GM21381 (cell line): ENCODE data around the gene MACROD1.

Source experiments
- ATAC-seq: cut with Tn5 transposase; IDR thresholded peaks from one replicate; pipeline ENCODE4 v1.9.1; 2021; ENCODE audit warnings: mild to moderate bottlenecking, moderate library complexity; ENCODE audit not compliant: unreplicated experiment

Gene MACROD1

GRCh38 chr11:64114231-64114630, 51.7 kb downstream of the MACROD1 start:
- ATAC-seq = no peak

- ATAC-seq = no peak
Observed at GRCh38 chr11:64113462-64113780, 52.5 kb downstream of the MACROD1 start.

GRCh38 chr11:64112771-64113461, 53.0 kb downstream of the MACROD1 start:
- no peak for ATAC-seq

GRCh38 chr11:64110465-64111375, 55.2 kb downstream of the MACROD1 start:
- no peak for ATAC-seq

- ATAC-seq = no peak
Observed at GRCh38 chr11:64109332-64109731, 56.6 kb downstream of the MACROD1 start.

GRCh38 chr11:64107303-64107702, 58.6 kb downstream of the MACROD1 start:
- ATAC-seq = no peak

GRCh38 chr11:64104632-64105031, 61.3 kb downstream of the MACROD1 start:
- ATAC-seq = no peak

- ATAC-seq = no peak
Observed at GRCh38 chr11:64103277-64103985, 62.5 kb downstream of the MACROD1 start.

- no peak for ATAC-seq
Observed at GRCh38 chr11:64102005-64102738, 63.7 kb downstream of the MACROD1 start.

- ATAC-seq = no peak
Observed at GRCh38 chr11:64101461-64101860, 64.5 kb downstream of the MACROD1 start.

GRCh38 chr11:64100782-64101353, 65.0 kb downstream of the MACROD1 start:
- no peak for ATAC-seq

GRCh38 chr11:64100360-64100759, 65.6 kb downstream of the MACROD1 start:
- no peak for ATAC-seq

GRCh38 chr11:64099436-64099835, 66.5 kb downstream of the MACROD1 start:
- ATAC-seq = no peak

GRCh38 chr11:64098318-64098831, 67.5 kb downstream of the MACROD1 start:
- no peak for ATAC-seq

GRCh38 chr11:64097468-64098317, 68.2 kb downstream of the MACROD1 start:
- ATAC-seq = no peak

- ATAC-seq = no peak
Observed at GRCh38 chr11:64096835-64097234, 69.1 kb downstream of the MACROD1 start.

GRCh38 chr11:64095949-64096348, 70.0 kb downstream of the MACROD1 start:
- ATAC-seq = no peak

- ATAC-seq = no peak
Observed at GRCh38 chr11:64095273-64095817, 70.6 kb downstream of the MACROD1 start.
